ENCODE data around the gene SMAD3. TPM values are rescaled to one million over a fixed set of nuclear protein-coding genes. Genes with fewer than 3 reads are reported as not detected.

Gene SMAD3
- total RNA-seq, 1 experiment from 2014 or later, result 89.2 TPM

DNA sequence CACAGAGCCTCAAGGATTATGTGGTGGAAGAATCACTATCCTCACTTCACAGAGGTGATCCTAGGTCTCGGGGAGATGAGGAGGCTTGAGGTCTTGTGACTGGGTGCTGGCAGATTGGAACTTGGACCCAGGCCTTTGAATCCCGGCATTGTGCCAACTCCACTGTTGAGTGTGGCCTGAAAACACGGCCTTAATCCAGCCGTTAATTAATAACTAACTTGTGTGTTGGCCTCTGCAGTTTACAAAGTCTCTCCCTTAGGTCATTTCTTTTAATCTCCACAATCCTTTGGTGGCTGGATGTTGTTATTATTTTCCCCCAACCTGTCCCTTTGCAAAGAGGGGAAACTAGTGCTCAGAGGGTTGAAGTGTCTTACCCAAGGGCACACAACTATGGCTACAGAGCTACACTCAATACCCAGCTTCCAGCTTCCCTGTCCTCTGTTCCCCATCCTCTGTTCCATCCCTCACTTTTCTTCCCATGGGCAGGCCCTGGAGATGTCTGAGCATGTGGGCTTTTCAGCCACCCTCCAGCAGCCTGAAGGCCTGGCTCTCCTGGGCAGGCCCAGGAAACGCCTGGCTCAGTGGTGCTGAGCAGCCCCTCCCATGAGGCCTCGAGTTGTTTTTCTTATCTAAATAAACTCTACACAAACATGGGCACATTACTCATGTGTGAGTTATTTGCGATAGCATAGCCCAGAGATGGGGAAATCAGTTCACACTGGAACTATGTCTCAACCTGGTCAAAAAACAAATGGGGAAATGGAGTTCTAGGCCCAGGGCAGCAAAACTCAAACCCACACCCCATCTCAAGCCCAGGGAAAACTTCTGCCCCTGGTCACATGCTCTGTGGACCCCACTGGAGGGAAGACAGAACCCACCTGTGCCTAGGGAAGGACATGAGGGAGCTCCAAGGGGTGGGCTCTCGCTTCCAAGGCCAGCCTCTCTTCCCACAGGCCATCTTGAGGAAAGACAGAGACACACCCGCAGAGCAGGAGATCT, 16.8 kb upstream of the SMAD3 start:
- no peak overlapping the region for H3K4me3 ChIP-seq (replicated peaks in 1 of 2; ENCODE audit: low read depth in 1 of 2, low read length in 2 of 2)

More for the DNA sequence above, 16.8 kb upstream of the SMAD3 start:
- intact Hi-C loops (cut with micrococcal nuclease), result no loop called here
- Histone ChIP-seq H3K4me2 (ENCODE audit: low read length) (peak overlapping the region; percentile 57), H2AFZ (ENCODE audit: low read depth, low read length, poor library complexity, severe bottlenecking) (peak overlapping the region; percentile 16), H3K4me1 (ENCODE audit: control insufficient read depth in 1 of 2, insufficient read depth in 2 of 2, low read length in 2 of 2) (peaks cover 50 to 53% of the 10 kb centered on the region in 2 experiments), H3K79me2 (ENCODE audit: insufficient read depth, low read length) (no peaks in the 10 kb centered on the region), H3K9ac (ENCODE audit: low read length) (peak overlapping the region; percentile 42), H3K27ac (ENCODE audit: low read depth, low read length) (peak overlapping the region; percentile 71), H3K36me3 (ENCODE audit: control insufficient read depth in 1 of 2, insufficient read depth in 2 of 2, low read length in 2 of 2) (no peaks in the 10 kb centered on the region), H3K9me2 (ENCODE audit: insufficient read depth) (no peaks in the 10 kb centered on the region), H4K20me1 (ENCODE audit: insufficient read depth) (no peaks in the 10 kb centered on the region), H3K27me3 (ENCODE audit: insufficient read depth, low read length) (no peaks in the 10 kb centered on the region), H3K9me3 (ENCODE audit: control insufficient read depth in 1 of 2, insufficient read depth in 1 of 2, low read depth in 1 of 2, low read length in 2 of 2) (no peaks in the 10 kb centered on the region)
- ChIA-PET POLR2A (interaction anchor here (0.7 to 2.3 kb wide), 6 partner anchors 15 to 76 kb away, joined by 3 to 11 read pairs (median 4); partner anchors contain the start of gene SMAD3), RAD21 (ENCODE audit: low non-redundant PET in 1 of 2, low total read pairs in 2 of 2, uncharacterized antibody in 2 of 2, unreplicated experiment in 2 of 2) (interaction anchor here in 1 of 2 experiments (1.3 kb wide), 1 partner anchor 15 kb away, joined by 4 read pairs; no protein-coding TSS in a partner anchor), CTCF (interaction anchor here (1.1 kb wide), 1 partner anchor 14 kb away, joined by 3 read pairs; no protein-coding TSS in a partner anchor)
- TF ChIP-seq, protein P1, sequence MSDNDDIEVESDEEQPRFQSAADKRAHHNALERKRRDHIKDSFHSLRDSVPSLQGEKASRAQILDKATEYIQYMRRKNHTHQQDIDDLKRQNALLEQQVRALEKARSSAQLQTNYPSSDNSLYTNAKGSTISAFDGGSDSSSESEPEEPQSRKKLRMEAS (IDR thresholded peaks at IDR 0.05), result no peak
- TF ChIP-seq ZFX (IDR thresholded peaks at IDR 0.05) (peak; percentile 72), FOSL1 (IDR thresholded peaks at IDR 0.05; ENCODE audit: low read depth) (no peak), EZH2phosphoT487 (IDR thresholded peaks at IDR 0.05; ENCODE audit: borderline replicate concordance) (no peak)
- TF ChIP-seq, protein P2, sequence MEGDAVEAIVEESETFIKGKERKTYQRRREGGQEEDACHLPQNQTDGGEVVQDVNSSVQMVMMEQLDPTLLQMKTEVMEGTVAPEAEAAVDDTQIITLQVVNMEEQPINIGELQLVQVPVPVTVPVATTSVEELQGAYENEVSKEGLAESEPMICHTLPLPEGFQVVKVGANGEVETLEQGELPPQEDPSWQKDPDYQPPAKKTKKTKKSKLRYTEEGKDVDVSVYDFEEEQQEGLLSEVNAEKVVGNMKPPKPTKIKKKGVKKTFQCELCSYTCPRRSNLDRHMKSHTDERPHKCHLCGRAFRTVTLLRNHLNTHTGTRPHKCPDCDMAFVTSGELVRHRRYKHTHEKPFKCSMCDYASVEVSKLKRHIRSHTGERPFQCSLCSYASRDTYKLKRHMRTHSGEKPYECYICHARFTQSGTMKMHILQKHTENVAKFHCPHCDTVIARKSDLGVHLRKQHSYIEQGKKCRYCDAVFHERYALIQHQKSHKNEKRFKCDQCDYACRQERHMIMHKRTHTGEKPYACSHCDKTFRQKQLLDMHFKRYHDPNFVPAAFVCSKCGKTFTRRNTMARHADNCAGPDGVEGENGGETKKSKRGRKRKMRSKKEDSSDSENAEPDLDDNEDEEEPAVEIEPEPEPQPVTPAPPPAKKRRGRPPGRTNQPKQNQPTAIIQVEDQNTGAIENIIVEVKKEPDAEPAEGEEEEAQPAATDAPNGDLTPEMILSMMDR (IDR thresholded peaks at IDR 0.05 in 2 of 3, conservative IDR thresholded peaks at IDR 0.05 in 1 of 3; ENCODE audit: borderline replicate concordance in 1 of 3, insufficient read depth in 1 of 3, low read depth in 2 of 3, low read length in 2 of 3), result no peak
- ATAC-seq, result peak; percentile 42
- DNase-seq (ENCODE audit: low read depth, low spot score), result no peak
- BruUV-seq (replicated peaks), result no TSS peak
